ENCODE data around the gene GINS2. TPM values are rescaled to one million over a fixed set of nuclear protein-coding genes. Genes with fewer than 3 reads are reported as not detected.

The GINS2 gene
- total RNA-seq, 1 experiment from 2014 or later = 12.0 TPM

GRCh38 chr16:85722128-85722893, 33.6 kb upstream of the GINS2 start:
- H3K4me1 ChIP-seq (ENCODE audit: control insufficient read depth, insufficient read depth, low read length) = peaks cover 2% of the 10 kb centered on the region; the same call in 1 of the 2 replicates
- no peak overlapping the region for H3K4me3 ChIP-seq (ENCODE audit: low read depth in 2 of 2, low read length in 2 of 2)
- H3K36me3 ChIP-seq (ENCODE audit: control insufficient read depth, insufficient read depth, low read length) = no peaks in the 10 kb centered on the region
- in situ Hi-C loops (cut with HindIII; ENCODE audit: low pct_unique_long_range_greater_than_20kb, low sequenced_read_pairs) = no loop called here
- H3K9me3 ChIP-seq (ENCODE audit: control insufficient read depth, insufficient read depth, low read depth, low read length) = no peaks in the 10 kb centered on the region
- intact Hi-C loops (cut with micrococcal nuclease; ENCODE audit: unreplicated experiment) = no loop called here
- POLR2A ChIA-PET = no interaction called here
- no TSS peak for BruUV-seq (replicated peaks)
- H3K27ac ChIP-seq (ENCODE audit: low read length) = no peak overlapping the region
- ATAC-seq = no peak
- CTCF ChIA-PET = interaction anchor here (0.6 to 0.7 kb wide), 2 partner anchors 9 to 95 kb away, joined by 6 to 10 read pairs; no protein-coding TSS in a partner anchor
- no peak for DNase-seq (ENCODE audit: low read depth, low spot score)
- TF ChIP-seq CTCF (IDR thresholded peaks at IDR 0.05) = no peak
- TF ChIP-seq POLR2AphosphoS5 (IDR thresholded peaks at IDR 0.05; ENCODE audit: low read depth, low read length) = no peak
- TF ChIP-seq TCF7L2 (IDR thresholded peaks at IDR 0.05; ENCODE audit: low read depth, low read length) = no peak
- no peak for TF ChIP-seq SIN3A (IDR thresholded peaks at IDR 0.05; ENCODE audit: borderline replicate concordance, insufficient read depth, low read depth, low read length)
- no peak for TF ChIP-seq REST (IDR thresholded peaks at IDR 0.05; ENCODE audit: insufficient read depth in 1 of 2, low read depth in 2 of 2, low read length in 1 of 2)
- no peaks in the 10 kb centered on the region for H3K27me3 ChIP-seq (ENCODE audit: control insufficient read depth, insufficient read depth, low read length)

GRCh38 chr16:85720302-85720637, 31.5 kb upstream of the GINS2 start:
- Histone ChIP-seq H3K4me1 (ENCODE audit: control insufficient read depth, insufficient read depth, low read length) (peaks cover 9% of the 10 kb centered on the region; the same call in 1 of the 2 replicates), H3K27me3 (ENCODE audit: control insufficient read depth, insufficient read depth, low read length) (no peaks in the 10 kb centered on the region), H3K4me3 (ENCODE audit: low read depth in 2 of 2, low read length in 2 of 2) (no peak overlapping the region), H3K9me3 (ENCODE audit: control insufficient read depth, insufficient read depth, low read depth, low read length) (no peaks in the 10 kb centered on the region), H3K27ac (ENCODE audit: low read length) (no peak overlapping the region), H3K36me3 (ENCODE audit: control insufficient read depth, insufficient read depth, low read length) (no peaks in the 10 kb centered on the region)
- no peak for TF ChIP-seq POLR2AphosphoS5 (IDR thresholded peaks at IDR 0.05; ENCODE audit: low read depth, low read length)
- TF ChIP-seq CTCF (IDR thresholded peaks at IDR 0.05) = no peak
- TF ChIP-seq SIN3A (IDR thresholded peaks at IDR 0.05; ENCODE audit: borderline replicate concordance, insufficient read depth, low read depth, low read length) = no peak
- no peak for TF ChIP-seq REST (IDR thresholded peaks at IDR 0.05; ENCODE audit: insufficient read depth in 1 of 2, low read depth in 2 of 2, low read length in 1 of 2)
- TF ChIP-seq TCF7L2 (IDR thresholded peaks at IDR 0.05; ENCODE audit: low read depth, low read length) = no peak
- DNase-seq (ENCODE audit: low read depth, low spot score) (no peak), ATAC-seq (peak; percentile 37; the same call in 1 of the 2 replicates)
- no TSS peak for BruUV-seq (replicated peaks)
- POLR2A ChIA-PET = no interaction called here
- intact Hi-C loops (cut with micrococcal nuclease; ENCODE audit: unreplicated experiment) (no loop called here), in situ Hi-C loops (cut with HindIII; ENCODE audit: low pct_unique_long_range_greater_than_20kb, low sequenced_read_pairs) (no loop called here)
- CTCF ChIA-PET = interaction anchor here (0.7 kb wide), 2 partner anchors 21 to 28 kb away, joined by 3 to 8 read pairs; no protein-coding TSS in a partner anchor
